ENCODE results near the gene UBE2Q2.

DNA sequence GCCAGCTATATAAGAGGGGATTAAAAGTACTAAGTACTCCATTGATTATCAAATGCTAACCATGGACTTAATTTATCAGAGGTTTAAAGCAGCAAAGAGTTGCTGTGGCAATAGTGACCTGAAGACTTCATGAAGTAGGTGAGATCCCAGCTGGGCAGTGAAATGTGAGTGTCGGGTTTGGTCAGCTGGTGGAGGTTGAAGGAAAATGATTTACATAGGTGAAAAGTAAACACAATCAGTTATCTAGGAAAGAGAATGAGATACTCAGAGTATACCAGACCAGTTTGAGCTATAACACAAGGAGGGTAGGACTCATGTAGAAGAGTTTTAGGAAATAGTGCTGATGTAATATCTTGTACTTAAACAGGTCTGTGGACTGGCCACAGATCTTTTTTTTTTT is 43.9 kb downstream of the UBE2Q2 start:
- TF ChIP-seq, protein P1, sequence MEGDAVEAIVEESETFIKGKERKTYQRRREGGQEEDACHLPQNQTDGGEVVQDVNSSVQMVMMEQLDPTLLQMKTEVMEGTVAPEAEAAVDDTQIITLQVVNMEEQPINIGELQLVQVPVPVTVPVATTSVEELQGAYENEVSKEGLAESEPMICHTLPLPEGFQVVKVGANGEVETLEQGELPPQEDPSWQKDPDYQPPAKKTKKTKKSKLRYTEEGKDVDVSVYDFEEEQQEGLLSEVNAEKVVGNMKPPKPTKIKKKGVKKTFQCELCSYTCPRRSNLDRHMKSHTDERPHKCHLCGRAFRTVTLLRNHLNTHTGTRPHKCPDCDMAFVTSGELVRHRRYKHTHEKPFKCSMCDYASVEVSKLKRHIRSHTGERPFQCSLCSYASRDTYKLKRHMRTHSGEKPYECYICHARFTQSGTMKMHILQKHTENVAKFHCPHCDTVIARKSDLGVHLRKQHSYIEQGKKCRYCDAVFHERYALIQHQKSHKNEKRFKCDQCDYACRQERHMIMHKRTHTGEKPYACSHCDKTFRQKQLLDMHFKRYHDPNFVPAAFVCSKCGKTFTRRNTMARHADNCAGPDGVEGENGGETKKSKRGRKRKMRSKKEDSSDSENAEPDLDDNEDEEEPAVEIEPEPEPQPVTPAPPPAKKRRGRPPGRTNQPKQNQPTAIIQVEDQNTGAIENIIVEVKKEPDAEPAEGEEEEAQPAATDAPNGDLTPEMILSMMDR (IDR thresholded peaks at IDR 0.05 in 8 of 11, conservative IDR thresholded peaks at IDR 0.05 in 3 of 11): no peak
- TF ChIP-seq POLR2A (IDR thresholded peaks at IDR 0.05): no peak

Measured in spleen (tissue), 7 donors.